HG02610 (cell line): ENCODE measurements around the gene ZNF407.

ENCODE experiments used
- ATAC-seq: cut with Tn5 transposase; IDR thresholded peaks from one replicate; pipeline ENCODE4 v1.9.1; 2021; ENCODE audit warnings: mild to moderate bottlenecking, moderate library complexity; ENCODE audit not compliant: unreplicated experiment

Gene ZNF407

DNA sequence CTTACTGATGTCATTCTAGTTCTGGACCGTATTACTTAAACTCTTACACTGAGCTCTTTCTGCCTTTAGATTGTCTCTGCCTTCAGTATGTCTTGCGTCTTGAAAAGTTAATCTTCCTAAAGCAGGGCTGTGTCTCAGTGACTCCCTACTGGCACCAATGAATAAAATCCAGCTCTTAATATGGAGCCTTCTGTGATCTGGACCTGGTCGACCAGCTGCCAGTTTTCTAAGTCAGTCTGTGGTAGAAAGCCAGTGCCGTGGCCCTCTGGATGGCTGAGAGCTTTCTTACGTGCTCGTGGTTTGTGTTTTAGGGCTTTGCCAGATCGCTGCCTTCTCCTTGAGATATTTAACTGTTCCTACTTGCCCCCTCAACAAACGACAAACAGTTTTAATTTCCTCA lies 26.8 kb downstream of the ZNF407 start:
- ATAC-seq = no peak

GRCh38 chr18:74625157-74625556 lies 27.5 kb downstream of the ZNF407 start:
- ATAC-seq = no peak

- ATAC-seq = no peak
Measured at GRCh38 chr18:74626049-74626874, 28.6 kb downstream of the ZNF407 start.

DNA sequence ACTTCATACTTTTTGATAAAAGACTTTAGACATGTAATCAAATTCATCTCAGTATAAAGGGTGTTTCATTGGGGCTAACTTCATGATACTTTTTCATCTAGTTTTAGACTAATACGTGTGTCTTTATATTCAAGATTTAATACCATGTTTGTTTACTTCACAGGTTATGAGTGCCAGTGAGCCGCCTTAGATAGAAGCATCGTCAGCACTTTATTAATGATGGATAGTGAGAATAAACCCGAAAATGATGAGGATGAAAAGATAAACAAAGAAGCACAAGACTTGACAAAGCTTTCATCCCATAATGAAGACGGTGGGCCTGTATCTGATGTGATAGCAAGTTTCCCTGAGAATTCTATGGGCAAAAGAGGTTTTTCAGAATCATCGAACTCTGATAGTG lies 33.1 kb downstream of the ZNF407 start:
- no peak for ATAC-seq

DNA sequence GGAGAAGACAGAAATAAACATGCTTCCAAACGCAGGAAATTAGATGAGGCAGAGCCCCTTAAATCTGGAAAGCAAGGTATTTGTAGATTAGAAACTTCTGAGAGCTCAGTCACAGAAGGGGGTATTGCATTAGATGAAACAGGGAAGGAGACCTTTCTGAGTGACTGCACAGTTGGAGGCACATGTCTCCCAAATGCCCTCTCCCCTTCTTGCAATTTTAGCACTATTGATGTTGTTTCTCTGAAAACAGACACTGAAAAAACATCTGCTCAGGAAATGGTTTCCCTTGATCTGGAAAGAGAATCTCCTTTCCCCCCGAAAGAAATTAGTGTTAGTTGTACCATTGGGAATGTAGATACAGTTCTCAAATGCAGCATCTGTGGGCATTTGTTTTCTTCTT lies 33.5 kb downstream of the ZNF407 start:
- ATAC-seq = no peak

DNA sequence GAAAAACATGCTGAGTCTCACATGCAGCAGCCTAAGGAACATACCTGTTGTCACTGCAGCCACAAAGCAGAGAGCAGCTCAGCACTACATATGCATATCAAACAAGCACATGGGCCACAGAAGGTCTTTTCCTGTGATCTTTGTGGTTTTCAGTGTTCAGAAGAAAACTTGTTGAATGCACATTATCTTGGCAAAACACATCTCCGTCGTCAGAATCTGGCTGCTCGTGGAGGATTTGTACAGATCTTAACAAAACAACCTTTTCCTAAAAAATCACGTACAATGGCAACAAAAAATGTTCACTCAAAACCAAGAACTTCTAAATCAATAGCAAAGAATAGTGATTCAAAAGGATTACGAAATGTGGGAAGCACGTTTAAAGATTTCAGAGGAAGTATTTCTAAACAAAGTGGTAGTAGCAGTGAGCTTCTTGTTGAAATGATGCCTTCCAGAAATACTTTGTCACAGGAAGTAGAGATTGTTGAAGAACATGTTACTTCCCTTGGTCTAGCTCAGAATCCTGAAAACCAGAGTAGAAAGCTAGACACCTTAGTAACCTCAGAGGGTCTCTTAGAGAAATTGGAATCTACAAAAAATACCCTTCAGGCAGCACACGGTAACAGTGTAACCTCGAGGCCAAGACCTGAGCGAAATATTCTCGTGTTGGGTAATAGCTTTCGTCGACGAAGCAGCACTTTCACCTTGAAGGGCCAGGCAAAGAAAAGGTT lies 34.1 kb downstream of the ZNF407 start:
- ATAC-seq = no peak

DNA sequence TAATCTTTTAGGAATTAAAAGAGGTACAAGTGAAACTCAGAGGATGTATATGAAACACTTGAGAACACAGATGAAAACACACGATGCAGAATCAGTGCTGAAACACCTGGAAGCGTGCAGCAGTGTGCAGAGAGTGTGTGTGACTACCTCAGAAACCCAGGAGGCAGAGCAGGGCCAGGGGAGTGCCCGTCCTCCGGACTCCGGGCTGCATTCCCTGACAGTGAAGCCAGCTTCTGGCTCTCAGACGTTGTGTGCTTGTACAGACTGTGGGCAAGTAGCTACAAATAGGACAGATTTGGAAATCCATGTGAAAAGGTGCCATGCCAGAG lies 34.6 kb downstream of the ZNF407 start:
- ATAC-seq = no peak

DNA sequence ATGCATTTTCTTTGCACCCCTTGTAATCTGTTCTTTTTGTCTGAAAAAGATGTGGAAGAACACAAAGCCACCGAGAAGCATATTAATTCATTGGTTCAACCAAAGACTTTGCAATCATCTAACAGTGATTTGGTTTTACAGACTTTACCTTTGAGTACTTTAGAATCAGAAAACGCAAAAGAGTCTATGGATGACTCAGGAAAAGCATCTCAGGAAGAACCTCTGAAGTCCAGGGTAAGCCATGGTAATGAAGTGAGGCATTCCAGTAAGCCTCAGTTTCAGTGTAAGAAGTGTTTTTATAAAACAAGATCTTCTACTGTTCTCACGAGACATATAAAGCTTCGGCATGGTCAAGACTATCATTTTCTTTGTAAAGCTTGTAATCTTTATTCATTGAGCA lies 35.2 kb downstream of the ZNF407 start:
- no peak for ATAC-seq

DNA sequence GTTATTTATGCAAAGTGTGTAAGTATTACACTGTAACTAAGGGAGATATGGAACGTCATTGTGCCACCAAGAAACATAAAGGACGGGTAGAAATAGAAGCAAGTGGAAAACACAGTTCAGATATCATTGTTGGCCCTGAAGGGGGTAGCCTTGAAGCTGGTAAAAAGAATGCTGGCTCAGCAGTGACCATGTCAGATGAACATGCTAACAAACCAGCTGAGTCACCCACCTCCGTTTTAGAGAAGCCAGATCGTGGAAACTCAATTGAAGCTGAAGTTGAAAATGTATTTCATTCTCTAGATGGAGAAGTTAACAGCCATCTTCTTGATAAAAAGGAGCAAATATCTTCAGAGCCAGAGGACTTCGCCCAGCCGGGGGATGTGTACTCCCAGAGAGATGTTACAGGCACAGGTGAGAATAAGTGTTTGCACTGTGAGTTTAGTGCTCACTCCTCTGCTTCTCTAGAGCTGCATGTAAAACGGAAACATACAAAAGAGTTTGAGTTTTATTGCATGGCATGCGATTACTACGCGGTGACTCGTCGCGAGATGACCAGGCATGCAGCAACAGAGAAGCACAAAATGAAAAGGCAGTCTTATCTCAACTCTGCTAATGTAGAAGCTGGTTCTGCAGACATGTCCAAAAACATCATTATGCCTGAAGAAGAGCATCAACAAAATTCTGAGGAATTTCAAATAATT lies 36.1 kb downstream of the ZNF407 start:
- no peak for ATAC-seq

- no peak for ATAC-seq
Measured at GRCh38 chr18:74635224-74635975, 37.7 kb downstream of the ZNF407 start.

- no peak for ATAC-seq
Measured at GRCh38 chr18:74637070-74637469, 39.4 kb downstream of the ZNF407 start.

GRCh38 chr18:74638210-74638609 lies 40.5 kb downstream of the ZNF407 start:
- ATAC-seq = no peak

- ATAC-seq = no peak
Measured at GRCh38 chr18:74644713-74645112, 47.0 kb downstream of the ZNF407 start.

DNA sequence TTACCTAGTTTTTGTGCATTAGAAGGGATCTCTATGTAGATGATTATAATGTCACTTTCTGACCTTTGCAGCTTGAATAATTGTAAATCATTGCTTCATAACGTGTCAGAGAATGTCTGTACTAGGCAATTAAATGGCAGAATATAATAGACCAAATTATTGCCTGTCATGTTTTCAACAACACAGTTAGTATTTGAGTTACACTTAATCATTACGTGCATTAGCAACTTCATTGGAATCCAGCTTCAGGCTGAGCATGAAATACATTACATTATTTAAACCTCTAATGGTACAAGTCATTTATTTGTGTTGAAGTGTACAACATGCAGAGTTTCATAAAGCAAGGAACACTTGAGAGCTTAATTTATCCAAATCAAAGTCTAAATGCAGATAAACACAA lies 48.0 kb downstream of the ZNF407 start:
- no peak for ATAC-seq

DNA sequence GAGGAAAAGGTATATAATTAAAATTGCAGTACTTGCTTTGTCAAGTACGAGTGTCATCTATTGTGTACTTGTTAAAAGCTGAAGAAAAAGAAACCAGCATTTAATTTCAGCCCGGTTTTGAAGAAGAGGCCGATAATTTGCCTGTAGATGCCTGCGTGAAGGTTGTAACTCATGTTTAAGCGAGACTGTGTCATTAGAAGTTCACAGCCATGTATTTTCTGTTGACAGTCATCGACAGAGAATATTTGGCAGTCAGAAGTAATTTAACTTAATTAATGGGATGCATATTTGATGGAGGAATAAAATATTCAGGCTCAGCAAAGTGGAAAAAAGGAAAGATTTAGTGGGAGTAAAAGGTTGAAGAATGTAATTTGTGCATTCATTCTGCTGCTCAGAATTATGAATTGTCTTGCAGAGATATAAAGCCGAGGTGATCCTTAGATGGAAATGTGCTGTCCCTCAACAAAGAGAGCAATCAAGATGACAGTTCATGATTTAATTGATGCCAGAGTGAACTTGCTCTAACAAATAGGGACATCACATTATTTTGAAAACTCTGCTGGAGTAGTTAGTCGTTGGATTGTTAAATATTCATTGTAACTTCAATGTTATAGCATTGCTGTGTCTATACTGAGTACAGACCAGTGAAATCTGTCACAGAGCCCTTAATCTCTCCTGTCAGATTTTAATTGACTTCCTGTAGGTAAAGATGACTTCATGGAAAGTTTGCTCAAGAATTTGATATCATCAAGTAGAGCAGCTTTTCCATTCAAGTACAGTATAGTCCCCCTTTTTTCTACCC lies 53.9 kb downstream of the ZNF407 start:
- no peak for ATAC-seq

GRCh38 chr18:74652392-74652988 lies 54.8 kb downstream of the ZNF407 start:
- ATAC-seq = no peak

- ATAC-seq = no peak
Measured at GRCh38 chr18:74654638-74655037, 57.0 kb downstream of the ZNF407 start.

- ATAC-seq = no peak
Measured at GRCh38 chr18:74661008-74661407, 63.3 kb downstream of the ZNF407 start.

DNA sequence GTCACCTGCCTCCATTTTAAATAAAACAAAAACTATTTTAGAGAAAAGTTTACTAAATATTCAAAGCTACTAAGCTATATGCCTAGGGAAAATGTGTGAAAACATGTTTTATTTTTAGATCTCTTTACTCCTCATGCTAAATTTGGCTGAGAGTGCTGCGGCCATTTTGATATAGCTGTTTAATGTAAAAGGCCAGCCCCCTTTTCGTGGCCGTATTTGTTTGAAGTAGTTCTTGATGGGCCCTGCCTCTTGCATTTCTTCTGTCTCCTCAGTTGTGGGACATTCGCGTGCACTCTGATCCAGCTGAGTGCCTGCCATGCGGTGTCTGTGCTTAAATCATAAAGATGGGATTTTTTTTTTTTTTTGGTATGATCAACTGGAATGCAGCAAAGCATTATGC lies 64.0 kb downstream of the ZNF407 start:
- no peak for ATAC-seq

- no peak for ATAC-seq
Measured at GRCh38 chr18:74662622-74663021, 65.0 kb downstream of the ZNF407 start.
